H9 (cell line): ENCODE results near the gene DIAPH3. TPM values are rescaled to one million over a fixed set of nuclear protein-coding genes. Genes with fewer than 3 reads are reported as not detected.

Experiments
- DNase-seq: peaks from one replicate; pipeline ENCODE4 v3.0.0-alpha.2; 2017
- H2AFZ ChIP-seq: one replicate; pipeline ENCODE4 v1.6.1; 2013; ENCODE audit warnings: mild to moderate bottlenecking, low read length, control low read depth, moderate library complexity
- H2AK5ac ChIP-seq: 2 replicates; pipeline ENCODE4 v1.6.1; 2013; ENCODE audit warnings: low read length, control low read depth, mixed read lengths; ENCODE audit not compliant: insufficient read length
- H2BK120ac ChIP-seq: one replicate; pipeline ENCODE4 v1.6.1; 2013; ENCODE audit warnings: low read depth, mild to moderate bottlenecking, low read length, control low read depth, inconsistent platforms; ENCODE audit not compliant: poor library complexity, severe bottlenecking
- H2BK12ac ChIP-seq: 2 replicates; pipeline ENCODE4 v1.6.1; 2013; ENCODE audit warnings: low read length, control low read depth, mixed read lengths, low read depth; ENCODE audit not compliant: insufficient read length
- H2BK15ac ChIP-seq: 2 replicates; pipeline ENCODE4 v1.6.1; 2013; ENCODE audit warnings: low read depth, low read length, control low read depth
- H2BK20ac ChIP-seq: one replicate; pipeline ENCODE4 v1.6.1; 2013; ENCODE audit warnings: low read depth, mild to moderate bottlenecking, low read length, control low read depth, inconsistent platforms; ENCODE audit not compliant: poor library complexity, severe bottlenecking
- H2BK5ac ChIP-seq: 2 replicates; pipeline ENCODE4 v1.6.1; 2013; ENCODE audit warnings: low read length, control low read depth, mixed read lengths; ENCODE audit not compliant: insufficient read length
- H3K14ac ChIP-seq: 2 replicates; pipeline ENCODE4 v1.6.1; 2013; ENCODE audit warnings: low read length, control low read depth; ENCODE audit not compliant: insufficient read depth
- H3K18ac ChIP-seq: 2 replicates; pipeline ENCODE4 v1.6.1; 2013; ENCODE audit warnings: low read depth, mild to moderate bottlenecking, mixed read lengths, low read length, control low read depth; ENCODE audit not compliant: insufficient read length
- H3K23ac ChIP-seq: 2 replicates; pipeline ENCODE4 v1.6.1; 2013; ENCODE audit warnings: low read length, control low read depth, mixed read lengths, low read depth; ENCODE audit not compliant: insufficient read length
- H3K23me2 ChIP-seq: 2 replicates; pipeline ENCODE4 v1.6.1; 2013; ENCODE audit warnings: low read depth, mild to moderate bottlenecking, mixed read lengths, low read length, control low read depth; ENCODE audit not compliant: insufficient read length, poor library complexity, severe bottlenecking
- H3K27ac ChIP-seq: 2 replicates; pipeline ENCODE4 v1.5.1; 2013; ENCODE audit warnings: low read length, control low read depth, mixed read lengths, low read depth; ENCODE audit not compliant: insufficient read length
- H3K27me3 ChIP-seq: 2 replicates; pipeline ENCODE4 v1.6.1; 2013; ENCODE audit warnings: low read length, control low read depth, inconsistent platforms; ENCODE audit not compliant: insufficient read depth
- H3K4ac ChIP-seq: 2 replicates; pipeline ENCODE4 v1.6.1; 2013; ENCODE audit warnings: low read depth, mild to moderate bottlenecking, control low read depth, inconsistent platforms, low read length, moderate library complexity
- H3K4me1 ChIP-seq: 2 replicates; pipeline ENCODE4 v1.6.1; 2013; ENCODE audit warnings: low read length, control low read depth, inconsistent platforms; ENCODE audit not compliant: insufficient read depth
- H3K4me2 ChIP-seq: 2 replicates; pipeline ENCODE4 v1.6.1; 2013; ENCODE audit warnings: low read length, control low read depth, mixed read lengths; ENCODE audit not compliant: insufficient read length, insufficient read depth
- H3K56ac ChIP-seq: 2 replicates; pipeline ENCODE4 v1.6.1; 2013; ENCODE audit warnings: low read depth, mild to moderate bottlenecking, mixed read lengths, low read length, control low read depth; ENCODE audit not compliant: insufficient read length
- H3K79me1 ChIP-seq: 2 replicates; pipeline ENCODE4 v1.6.1; 2013; ENCODE audit warnings: low read depth, mild to moderate bottlenecking, moderate library complexity, low read length, control low read depth, inconsistent platforms; ENCODE audit not compliant: insufficient read depth, poor library complexity, severe bottlenecking
- H3K79me2 ChIP-seq: 2 replicates; pipeline ENCODE4 v1.6.1; 2013; ENCODE audit warnings: low read length, control low read depth, inconsistent platforms; ENCODE audit not compliant: insufficient read depth
- H3K9ac ChIP-seq: 2 replicates; pipeline ENCODE4 v1.6.1; 2013; ENCODE audit warnings: low read length, control low read depth, mixed read lengths; ENCODE audit not compliant: insufficient read length; ENCODE audit errors: extremely low read depth
- H3K9me3 ChIP-seq: one replicate; pipeline ENCODE4 v1.6.1; 2013; ENCODE audit warnings: low read depth, low read length, inconsistent platforms; ENCODE audit not compliant: control insufficient read depth
- H3T11ph ChIP-seq: one replicate; pipeline ENCODE4 v1.6.1; 2013; ENCODE audit warnings: mild to moderate bottlenecking, low read length, control low read depth, inconsistent platforms
- H4K20me1 ChIP-seq: one replicate; pipeline ENCODE4 v1.6.1; 2013; ENCODE audit not compliant: control insufficient read depth, insufficient read length, insufficient read depth
- H4K5ac ChIP-seq: 2 replicates; pipeline ENCODE4 v1.6.1; 2013; ENCODE audit warnings: low read depth, mild to moderate bottlenecking, mixed read lengths, low read length, control low read depth; ENCODE audit not compliant: insufficient read length
- H4K8ac ChIP-seq: replicated peaks from 2 replicates; pipeline ENCODE4 v1.6.1; 2013; ENCODE audit warnings: low read length, control low read depth, mixed read lengths, low read depth; ENCODE audit not compliant: insufficient read length
- H4K91ac ChIP-seq: 2 replicates; pipeline ENCODE4 v1.6.1; 2013; ENCODE audit warnings: low read depth, mild to moderate bottlenecking, moderate library complexity, mixed read lengths, low read length, control low read depth; ENCODE audit not compliant: insufficient read length
- H3K27ac Mint-ChIP-seq, 3 experiments: 2 replicates in 2 of 3; 3 replicates in 1 of 3; pipeline ENCODE4 v1.8.0; 2020 to 2021; ENCODE audit warnings: mixed read lengths in 3 of 3, mild to moderate bottlenecking in 1 of 3, moderate library complexity in 1 of 3
- H3K27me3 Mint-ChIP-seq: 2 replicates; pipeline ENCODE4 v1.8.0; 2021; ENCODE audit warnings: low read depth, mild to moderate bottlenecking, moderate library complexity, mixed read lengths
- H3K36me3 Mint-ChIP-seq, 3 experiments: 2 replicates in 2 of 3; 3 replicates in 1 of 3; pipeline ENCODE4 v1.8.0; 2020 to 2021; ENCODE audit warnings: low read depth in 3 of 3, mixed read lengths in 3 of 3; ENCODE audit not compliant: insufficient read depth in 1 of 3
- H3K4me1 Mint-ChIP-seq, 2 experiments: 2 replicates each; pipeline ENCODE4 v1.8.0; 2020; ENCODE audit warnings: mixed read lengths in 2 of 2
- H3K4me3 Mint-ChIP-seq, 2 experiments: 2 replicates in 1 of 2; 3 replicates in 1 of 2; pipeline ENCODE4 v1.8.0; 2020 to 2021; ENCODE audit warnings: mild to moderate bottlenecking in 2 of 2, mixed read lengths in 2 of 2, moderate library complexity in 1 of 2
- H3K9me3 Mint-ChIP-seq, 2 experiments: 2 replicates in 1 of 2; 3 replicates in 1 of 2; pipeline ENCODE4 v1.8.0; 2020; ENCODE audit warnings: mild to moderate bottlenecking in 2 of 2, mixed read lengths in 2 of 2, moderate library complexity in 1 of 2
- WGBS: extraction: QIAGEN DNeasy Blood & Tissue Kit; methylation state at CpG from one replicate; pipeline ENCODE4 v1.1.7; 2013; ENCODE audit warnings: missing lambda C conversion rate, low lambda C conversion rate, mixed read lengths; ENCODE audit not compliant: insufficient read length; ENCODE audit errors: extremely low coverage; 5-methylcytosine and 5-hydroxymethylcytosine counted together
- total RNA-seq: library from RNA; stranded (reverse); gene quantifications from 2 replicates; pipeline ENCODE4 v1.2.1, GENCODE V29; 2021
- TF ChIP-seq, protein P1 (sequence below): fragments of 200-600 bp; sonication (generic); conservative IDR thresholded peaks from 3 replicates; pipeline ENCODE4 v1.8.0; 2021; ENCODE audit warnings: antibody characterized with exemption, mild to moderate bottlenecking

Gene DIAPH3
- total RNA-seq, 1 experiment from 2014 or later, result 23.1 TPM

DNA sequence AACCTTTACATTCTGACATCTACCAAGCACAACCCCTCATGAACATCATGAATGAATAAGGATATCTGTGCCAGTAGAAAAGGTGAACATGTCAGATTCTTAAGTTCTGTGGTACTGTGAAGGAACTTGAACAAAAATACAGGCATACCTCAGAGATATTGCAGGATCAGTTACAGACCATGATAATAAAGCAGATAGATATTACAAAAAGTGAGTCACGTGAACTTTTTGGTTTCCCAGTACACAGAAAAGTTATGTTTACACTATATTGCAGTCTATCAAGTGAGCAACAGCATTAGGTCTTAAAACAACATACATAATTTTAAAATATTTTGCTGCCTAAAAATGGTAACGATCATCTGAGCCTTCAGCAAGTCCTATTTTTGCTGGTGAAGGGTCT, 101.2 kb downstream of the DIAPH3 start:
- Mint-ChIP-seq H3K27ac (no peak overlapping the region), H3K36me3 (peaks cover 5 to 24% (median 21%) of the 10 kb centered on the region in 3 experiments; a peak in 6 of 7 replicates), H3K9me3 (peaks cover 0 to 1% of the 10 kb centered on the region in 2 experiments; a peak in 2 of 5 replicates), H3K4me1 (peaks cover 13% of the 10 kb centered on the region in 2 experiments), H3K27me3 (no peaks in the 10 kb centered on the region), H3K4me3 (no peak overlapping the region)
- H3K56ac ChIP-seq, result no peak overlapping the region
- no CpG with 5 or more reads among the region's 2 CpGs for WGBS
- H3K9ac ChIP-seq, result no peak overlapping the region
- no peak overlapping the region for H2AK5ac ChIP-seq
- H3K4me1 ChIP-seq, result peaks cover 3% of the 10 kb centered on the region; the same call in 1 of the 2 replicates
- H4K8ac ChIP-seq, result no peak overlapping the region
- TF ChIP-seq, protein P1, sequence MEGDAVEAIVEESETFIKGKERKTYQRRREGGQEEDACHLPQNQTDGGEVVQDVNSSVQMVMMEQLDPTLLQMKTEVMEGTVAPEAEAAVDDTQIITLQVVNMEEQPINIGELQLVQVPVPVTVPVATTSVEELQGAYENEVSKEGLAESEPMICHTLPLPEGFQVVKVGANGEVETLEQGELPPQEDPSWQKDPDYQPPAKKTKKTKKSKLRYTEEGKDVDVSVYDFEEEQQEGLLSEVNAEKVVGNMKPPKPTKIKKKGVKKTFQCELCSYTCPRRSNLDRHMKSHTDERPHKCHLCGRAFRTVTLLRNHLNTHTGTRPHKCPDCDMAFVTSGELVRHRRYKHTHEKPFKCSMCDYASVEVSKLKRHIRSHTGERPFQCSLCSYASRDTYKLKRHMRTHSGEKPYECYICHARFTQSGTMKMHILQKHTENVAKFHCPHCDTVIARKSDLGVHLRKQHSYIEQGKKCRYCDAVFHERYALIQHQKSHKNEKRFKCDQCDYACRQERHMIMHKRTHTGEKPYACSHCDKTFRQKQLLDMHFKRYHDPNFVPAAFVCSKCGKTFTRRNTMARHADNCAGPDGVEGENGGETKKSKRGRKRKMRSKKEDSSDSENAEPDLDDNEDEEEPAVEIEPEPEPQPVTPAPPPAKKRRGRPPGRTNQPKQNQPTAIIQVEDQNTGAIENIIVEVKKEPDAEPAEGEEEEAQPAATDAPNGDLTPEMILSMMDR, result no peak
- no peak overlapping the region for H3K4me2 ChIP-seq
- no peak overlapping the region for H2BK120ac ChIP-seq
- no peaks in the 10 kb centered on the region for H3K79me2 ChIP-seq
- no peak overlapping the region for H2BK20ac ChIP-seq
- no peak overlapping the region for H3K14ac ChIP-seq
- no peak overlapping the region for H4K91ac ChIP-seq
- no peaks in the 10 kb centered on the region for H3K9me3 ChIP-seq
- no peaks in the 10 kb centered on the region for H3K27me3 ChIP-seq
- H2BK12ac ChIP-seq, result no peak overlapping the region
- H4K5ac ChIP-seq, result no peak overlapping the region
- no peak for DNase-seq
- no peak overlapping the region for H3K27ac ChIP-seq
- no peak overlapping the region for H3K4ac ChIP-seq
- no peak overlapping the region for H3K18ac ChIP-seq
- no peak overlapping the region for H3K23ac ChIP-seq
- H3K79me1 ChIP-seq, result no peaks in the 10 kb centered on the region
- no peaks in the 10 kb centered on the region for H3K23me2 ChIP-seq
- H2AFZ ChIP-seq, result no peak overlapping the region
- no peak overlapping the region for H3T11ph ChIP-seq
- no peak overlapping the region for H2BK5ac ChIP-seq
- no peaks in the 10 kb centered on the region for H4K20me1 ChIP-seq
- H2BK15ac ChIP-seq, result no peak overlapping the region
